Thymus (tissue), 11 donors: Measurements from ENCODE around the gene DLEC1. TPM values are rescaled to one million over a fixed set of nuclear protein-coding genes. Genes with fewer than 3 reads are reported as not detected.

ENCODE experiments used
- DNase-seq, 9 donors: peaks; one replicate each; pipeline ENCODE4 v3.0.0-alpha.2; 2013; ENCODE audit warnings: low spot score in 9 of 9, low read depth in 6 of 9, missing footprints in 1 of 9
- H3K27ac ChIP-seq, 2 donors: one replicate each; pipeline ENCODE4 v1.5.1; 2013; ENCODE audit warnings: control low read depth in 1 of 2, low read depth in 1 of 2, low read length in 1 of 2, mild to moderate bottlenecking in 1 of 2, moderate library complexity in 1 of 2
- H3K27me3 ChIP-seq, 2 donors: one replicate each; pipeline ENCODE4 v1.5.1; 2013; ENCODE audit warnings: low read length in 1 of 2; ENCODE audit not compliant: control insufficient read depth in 2 of 2, insufficient read depth in 1 of 2
- H3K36me3 ChIP-seq, 2 donors: one replicate each; pipeline ENCODE4 v1.5.1; 2013; ENCODE audit warnings: low read length in 1 of 2, mild to moderate bottlenecking in 1 of 2, moderate library complexity in 1 of 2; ENCODE audit not compliant: control insufficient read depth in 2 of 2, insufficient read depth in 2 of 2
- H3K4me1 ChIP-seq, 2 donors: one replicate each; pipeline ENCODE4 v1.5.1; 2013; ENCODE audit warnings: low read length in 2 of 2; ENCODE audit not compliant: control insufficient read depth in 2 of 2, insufficient read depth in 2 of 2
- H3K4me3 ChIP-seq, 2 donors: one replicate each; pipeline ENCODE4 v1.5.1; 2013; ENCODE audit warnings: low read length in 2 of 2, control low read depth in 1 of 2, mild to moderate bottlenecking in 1 of 2
- H3K9me3 ChIP-seq, 2 donors: one replicate each; pipeline ENCODE4 v1.5.1; 2013; ENCODE audit warnings: low read length in 1 of 2, mild to moderate bottlenecking in 1 of 2; ENCODE audit not compliant: control insufficient read depth in 2 of 2, insufficient read depth in 1 of 2
- WGBS: extraction: QIAGEN DNeasy Blood & Tissue Kit; methylation state at CpG from one replicate; pipeline ENCODE4 v1.1.7; 2013; 5-methylcytosine and 5-hydroxymethylcytosine counted together
- polyA plus RNA-seq: library from polyadenylated mRNA; stranded (reverse); fragments of 200-250 nt; gene quantifications from one replicate; pipeline ENCODE4 v1.2.3, GENCODE V29; 2013
- total RNA-seq: library from RNA; stranded (reverse); fragments of 120-200 nt; gene quantifications from one replicate; pipeline ENCODE4 v1.2.4, GENCODE V29; 2013
- donor health status: healthy.

Gene DLEC1
- total and polyA plus RNA-seq, 2 donors = 0.09 to 0.52 TPM

GRCh38 chr3:38016410-38016809 lies 22.6 kb upstream of the DLEC1 start:
- H3K4me3 ChIP-seq = no peak overlapping the region
- H3K4me1 ChIP-seq = no peaks in the 10 kb centered on the region
- peaks cover 20 to 25% of the 10 kb centered on the region in 2 donors for H3K36me3 ChIP-seq
- peaks cover 4 to 12% of the 10 kb centered on the region in 2 donors for H3K9me3 ChIP-seq
- WGBS = 98% methylated on average over 13 of the region's 13 CpGs
- DNase-seq = no peak
- no peak overlapping the region for H3K27ac ChIP-seq
- H3K27me3 ChIP-seq = no peaks in the 10 kb centered on the region

- Histone ChIP-seq H3K36me3 (peaks cover 20 to 23% of the 10 kb centered on the region in 2 donors), H3K27me3 (no peaks in the 10 kb centered on the region), H3K9me3 (peaks cover 4 to 12% of the 10 kb centered on the region in 2 donors), H3K27ac (no peak overlapping the region), H3K4me1 (no peaks in the 10 kb centered on the region), H3K4me3 (no peak overlapping the region)
- no peak for DNase-seq
- WGBS = 87% methylated on average over 6 of the region's 6 CpGs
Observed at GRCh38 chr3:38016847-38017444, 22.1 kb upstream of the DLEC1 start.

- H3K27ac ChIP-seq = no peak overlapping the region
- H3K4me3 ChIP-seq = no peak overlapping the region
- 95% methylated on average over 9 of the region's 9 CpGs for WGBS
- peaks cover 20 to 23% of the 10 kb centered on the region in 2 donors for H3K36me3 ChIP-seq
- DNase-seq = no peak
- H3K4me1 ChIP-seq = no peaks in the 10 kb centered on the region
- peaks cover 4 to 12% of the 10 kb centered on the region in 2 donors for H3K9me3 ChIP-seq
- no peaks in the 10 kb centered on the region for H3K27me3 ChIP-seq
Observed at GRCh38 chr3:38017445-38018295, 21.3 kb upstream of the DLEC1 start.

- Histone ChIP-seq H3K36me3 (peaks cover 20 to 23% of the 10 kb centered on the region in 2 donors), H3K9me3 (peaks cover 4 to 12% of the 10 kb centered on the region in 2 donors), H3K4me1 (peaks cover 1 to 4% of the 10 kb centered on the region in 2 donors), H3K27ac (no peak overlapping the region), H3K4me3 (no peak overlapping the region), H3K27me3 (no peaks in the 10 kb centered on the region)
- whole genome bisulfite sequencing = 96% methylated on average over 13 of the region's 13 CpGs
- no peak for DNase-seq
Observed at GRCh38 chr3:38018296-38019266, 20.4 kb upstream of the DLEC1 start.

GRCh38 chr3:38019658-38020341 lies 19.2 kb upstream of the DLEC1 start:
- Histone ChIP-seq H3K9me3 (peaks cover 4 to 12% of the 10 kb centered on the region in 2 donors), H3K4me1 (peaks cover 4 to 9% of the 10 kb centered on the region in 2 donors), H3K27ac (no peak overlapping the region), H3K27me3 (no peaks in the 10 kb centered on the region), H3K36me3 (peaks cover 20 to 23% of the 10 kb centered on the region in 2 donors), H3K4me3 (no peak overlapping the region)
- WGBS = 96% methylated on average over 10 of the region's 10 CpGs
- DNase-seq = no peak

- no peak overlapping the region for H3K27ac ChIP-seq
- peaks cover 20 to 23% of the 10 kb centered on the region in 2 donors for H3K36me3 ChIP-seq
- 90% methylated on average over 3 of the region's 3 CpGs for WGBS
- no peaks in the 10 kb centered on the region for H3K27me3 ChIP-seq
- H3K4me3 ChIP-seq = no peak overlapping the region
- H3K9me3 ChIP-seq = peaks cover 4 to 12% of the 10 kb centered on the region in 2 donors
- peaks cover 5 to 11% of the 10 kb centered on the region in 2 donors for H3K4me1 ChIP-seq
- no peak for DNase-seq
Observed at GRCh38 chr3:38020342-38020726, 18.7 kb upstream of the DLEC1 start.

DNA sequence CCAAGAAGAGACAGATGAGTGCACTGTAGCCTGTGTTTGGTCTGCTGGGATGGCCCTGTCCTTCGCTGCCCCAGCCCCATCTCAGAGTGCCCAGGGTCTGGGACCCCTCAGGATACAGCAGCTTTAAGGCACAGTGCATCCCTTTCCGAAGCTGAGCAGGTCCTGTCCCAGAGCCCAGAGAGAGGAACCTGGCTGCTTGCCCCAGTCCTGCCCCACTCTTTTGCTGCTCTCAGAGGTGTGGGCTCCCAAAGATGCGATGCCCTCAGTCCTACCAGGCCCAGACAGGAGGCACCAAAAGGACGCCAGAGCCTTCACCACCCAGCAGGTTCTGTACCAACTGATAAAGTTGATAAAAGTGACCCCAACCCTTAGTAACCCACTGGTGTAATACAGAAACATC lies 17.8 kb upstream of the DLEC1 start:
- H3K27ac ChIP-seq = no peak overlapping the region
- no peak for DNase-seq
- peaks cover 0 to 2% of the 10 kb centered on the region in 2 donors for H3K27me3 ChIP-seq
- H3K4me3 ChIP-seq = no peak overlapping the region
- WGBS = 88% methylated on average over 4 of the region's 4 CpGs
- peaks cover 11 to 16% of the 10 kb centered on the region in 2 donors for H3K4me1 ChIP-seq
- H3K36me3 ChIP-seq = peaks cover 12 to 16% of the 10 kb centered on the region in 2 donors
- H3K9me3 ChIP-seq = peaks cover 3 to 7% of the 10 kb centered on the region in 2 donors

DNA sequence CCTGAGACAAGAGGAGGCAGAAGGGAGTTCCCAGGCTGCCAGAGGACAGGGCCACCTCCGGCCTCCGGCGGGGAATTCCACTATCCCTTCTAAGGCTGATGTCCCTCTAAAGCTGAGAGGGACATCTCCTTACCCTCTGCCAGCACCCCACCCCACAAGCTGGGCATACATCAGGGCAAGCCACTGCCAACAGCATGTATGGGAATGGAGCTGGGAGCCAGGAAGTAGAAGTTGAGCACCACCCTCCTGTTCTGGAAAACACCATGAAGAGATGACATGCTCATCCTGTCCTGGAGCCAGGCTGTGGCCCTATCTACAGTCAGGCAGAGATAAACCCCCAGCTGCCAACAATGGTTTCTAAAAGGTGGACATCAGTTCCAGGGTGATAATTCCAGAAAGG lies 16.7 kb upstream of the DLEC1 start:
- Histone ChIP-seq H3K36me3 (peaks cover 6 to 8% of the 10 kb centered on the region in 2 donors), H3K27me3 (peaks cover 0 to 13% of the 10 kb centered on the region in 2 donors), H3K9me3 (no peaks in the 10 kb centered on the region), H3K4me1 (peaks cover 11 to 16% of the 10 kb centered on the region in 2 donors), H3K4me3 (no peak overlapping the region), H3K27ac (no peak overlapping the region)
- WGBS = 67% methylated on average over 3 of the region's 3 CpGs
- no peak for DNase-seq
